HG02588 (cell line): ENCODE results near the gene POLL.
A peak's percentile ranks its signal among the peaks of the same experiment; 100 is the strongest.
"Not testable (repeated sequence)": the region's sequence is repeated elsewhere in the genome, so short reads cannot be mapped to it uniquely, and the experiment has no call there.

Source experiments
- ATAC-seq: cut with Tn5 transposase; IDR thresholded peaks from one replicate; pipeline ENCODE4 v1.9.1; 2021; ENCODE audit warnings: mild to moderate bottlenecking, moderate library complexity; ENCODE audit not compliant: unreplicated experiment

Gene POLL

GRCh38 chr10:101611096-101611905, 23.2 kb upstream of the POLL start:
- no peak for ATAC-seq

- ATAC-seq = no peak
Observed at GRCh38 chr10:101609481-101609880, 21.4 kb upstream of the POLL start.

- ATAC-seq = no peak
Observed at GRCh38 chr10:101607124-101607523, 19.1 kb upstream of the POLL start.

GRCh38 chr10:101602761-101603398, 14.8 kb upstream of the POLL start:
- peak; percentile 58 for ATAC-seq

- no peak for ATAC-seq
Observed at GRCh38 chr10:101601541-101601940, 13.5 kb upstream of the POLL start.

GRCh38 chr10:101597091-101597900, 9.2 kb upstream of the POLL start:
- no peak for ATAC-seq

GRCh38 chr10:101595591-101596433, 7.8 kb upstream of the POLL start:
- no peak for ATAC-seq

- not testable (repeated sequence) for ATAC-seq
Observed at GRCh38 chr10:101593331-101593730, 5.3 kb upstream of the POLL start.

- no peak for ATAC-seq
Observed at GRCh38 chr10:101588879-101589278, 822 bp upstream of the POLL start.

- no peak for ATAC-seq
Observed at GRCh38 chr10:101585841-101586240, 2.2 kb downstream of the POLL start.

GRCh38 chr10:101580486-101581399, 7.3 kb downstream of the POLL start:
- ATAC-seq = no peak

- no peak for ATAC-seq
Observed at GRCh38 chr10:101579516-101579870, 8.6 kb downstream of the POLL start.

GRCh38 chr10:101578803-101579515, 9.1 kb downstream of the POLL start:
- no peak for ATAC-seq

- ATAC-seq = no peak
Observed at GRCh38 chr10:101578192-101578591, 9.9 kb downstream of the POLL start.

- ATAC-seq = no peak
Observed at GRCh38 chr10:101577121-101577871, 10.8 kb downstream of the POLL start.

- no peak for ATAC-seq
Observed at GRCh38 chr10:101576211-101576863, 11.7 kb downstream of the POLL start.

GRCh38 chr10:101575580-101576210, 12.4 kb downstream of the POLL start:
- no peak for ATAC-seq
